Measurements from ENCODE around the gene RCOR1. TPM values are rescaled to one million over a fixed set of nuclear protein-coding genes. Genes with fewer than 3 reads are reported as not detected.

RCOR1 gene
- total and polyA plus RNA-seq, 2 of the 4 experiments (the other 2 are of a cell fraction), result 9.0 to 11.2 TPM

DNA sequence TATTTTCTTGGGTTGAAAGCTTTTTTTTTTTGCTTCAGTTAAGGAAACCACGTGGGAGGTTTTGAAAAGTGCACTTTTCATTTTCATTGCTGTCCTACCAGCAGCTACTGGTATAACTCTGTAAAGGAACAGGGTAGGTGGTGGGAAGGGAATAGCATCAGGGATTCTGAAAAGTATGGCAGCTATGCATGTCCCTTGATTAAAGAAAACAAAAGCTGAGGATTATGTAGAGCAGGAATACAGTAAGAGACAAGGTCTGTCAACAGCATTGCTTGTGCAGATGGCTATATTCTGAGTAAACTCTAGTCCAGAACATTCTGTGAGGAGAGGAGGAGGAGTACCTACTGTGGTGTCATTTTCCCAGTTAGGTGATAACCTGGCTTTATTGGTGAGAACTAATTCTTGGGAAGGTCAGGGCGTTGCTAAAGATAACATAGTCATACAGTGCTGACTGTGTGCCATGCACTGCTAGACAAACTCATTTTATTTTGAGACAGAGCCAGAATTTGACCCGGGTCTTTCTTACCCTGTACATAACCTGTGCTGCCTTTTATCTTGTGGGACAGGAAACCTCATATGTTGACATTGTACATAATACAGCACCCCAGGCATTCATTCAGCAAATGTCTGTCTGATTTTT, 104.5 kb downstream of the RCOR1 start (continued):
- TF ChIP-seq, protein P1, sequence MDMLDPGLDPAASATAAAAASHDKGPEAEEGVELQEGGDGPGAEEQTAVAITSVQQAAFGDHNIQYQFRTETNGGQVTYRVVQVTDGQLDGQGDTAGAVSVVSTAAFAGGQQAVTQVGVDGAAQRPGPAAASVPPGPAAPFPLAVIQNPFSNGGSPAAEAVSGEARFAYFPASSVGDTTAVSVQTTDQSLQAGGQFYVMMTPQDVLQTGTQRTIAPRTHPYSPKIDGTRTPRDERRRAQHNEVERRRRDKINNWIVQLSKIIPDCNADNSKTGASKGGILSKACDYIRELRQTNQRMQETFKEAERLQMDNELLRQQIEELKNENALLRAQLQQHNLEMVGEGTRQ (IDR thresholded peaks at IDR 0.05; ENCODE audit: low read depth, low read length), result no peak

DNA sequence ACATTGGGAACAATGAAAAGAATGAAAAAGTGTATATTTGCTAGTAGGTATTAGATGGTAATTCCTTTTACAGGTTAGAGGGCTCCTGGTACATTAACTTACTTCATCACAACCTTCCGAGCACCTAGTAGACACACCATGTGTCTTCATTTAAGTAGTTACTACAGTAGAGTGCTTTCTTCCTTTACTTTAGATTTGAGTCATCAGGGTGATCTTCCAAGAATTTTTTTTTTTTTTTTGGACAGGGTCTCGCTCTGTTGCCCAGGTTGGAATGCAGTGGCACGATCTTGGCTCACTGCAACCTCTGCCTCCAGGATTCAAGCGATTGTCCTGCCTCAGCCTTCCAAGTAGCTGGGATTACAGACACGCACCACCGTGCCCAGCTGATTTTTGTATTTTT, 105.1 kb downstream of the RCOR1 start:
- Histone ChIP-seq H3K4me3 (ENCODE audit: insufficient read depth, low read depth, low read length) (no peak overlapping the region), H3K18ac (ENCODE audit: low read depth, low read length) (no peak overlapping the region), H3K14ac (replicated peaks; ENCODE audit: low read depth, low read length) (no peak overlapping the region), H3K27ac (ENCODE audit: insufficient read depth, low read length) (no peak overlapping the region), H2AFZ (replicated peaks; ENCODE audit: low read length, poor library complexity) (no peak overlapping the region), H2AK5ac (ENCODE audit: low read depth, low read length) (no peak overlapping the region), H2BK120ac (ENCODE audit: low read depth, low read length) (no peak overlapping the region), H3K27me3 (ENCODE audit: control insufficient read depth, insufficient read depth, low read length) (no peaks in the 10 kb centered on the region), H2AK9ac (replicated peaks; ENCODE audit: low read depth, low read length, poor library complexity) (no peak overlapping the region), H2BK20ac (ENCODE audit: low read depth, low read length) (no peak overlapping the region), H3K4me1 (ENCODE audit: control insufficient read depth, insufficient read depth, low read length) (no peaks in the 10 kb centered on the region; the same call in 1 of the 2 replicates), H3K23ac (ENCODE audit: low read depth, low read length) (no peak overlapping the region), H2BK15ac (ENCODE audit: low read depth, low read length) (no peak overlapping the region), H3K36me3 (ENCODE audit: control insufficient read depth, insufficient read depth, low read length) (0 out of 2 replicates have a peak, but pooled peaks cover 2% of the 10 kb centered on the region), H4K8ac (ENCODE audit: low read depth in 2 of 2, low read length in 2 of 2) (no peak overlapping the region), H4K20me1 (ENCODE audit: insufficient read depth, low read length) (peaks cover 32% of the 10 kb centered on the region), H3K9ac (ENCODE audit: low read depth, low read length) (no peak overlapping the region), H4K5ac (ENCODE audit: low read depth, low read length) (no peak overlapping the region), H3K4ac (ENCODE audit: low read depth, low read length) (no peak overlapping the region), H3K79me1 (ENCODE audit: low read depth in 1 of 2, low read length in 2 of 2) (peaks cover 28 to 56% of the 10 kb centered on the region in 2 experiments), H4K91ac (ENCODE audit: insufficient read depth, low read depth, low read length) (no peak overlapping the region), H2BK5ac (ENCODE audit: low read depth, low read length, poor library complexity, severe bottlenecking) (no peak overlapping the region), H3K4me2 (ENCODE audit: low read depth, low read length) (no peak overlapping the region), H3K9me3 (ENCODE audit: control insufficient read depth, insufficient read depth, low read length) (no peaks in the 10 kb centered on the region), H3K56ac (ENCODE audit: extremely low read depth, insufficient read depth, low read length) (no peak overlapping the region), H3K9me1 (ENCODE audit: insufficient read depth, low read length) (peaks cover 2% of the 10 kb centered on the region; the same call in 1 of the 2 replicates)
- dilution Hi-C loops (cut with HindIII; ENCODE audit: low sequenced_read_pairs, unreplicated experiment), result no loop called here
- BruUV-seq (replicated peaks), result no TSS peak
- intact Hi-C loops (cut with micrococcal nuclease), result loop anchor here (10.0 kb wide), 2 partner anchors 263 to 357 kb away; partner anchors contain the start of gene CDC42BPB
- ATAC-seq (ENCODE audit: low read depth) (no peak), DNase-seq (no peak)
- no CpG with 5 or more reads among the region's 6 CpGs for WGBS, 2 experiments (ENCODE audit: extremely low coverage in 2 of 2, insufficient read length in 1 of 2)
- ChIA-PET CTCF (no interaction called here), POLR2A (ENCODE audit: unreplicated experiment) (no interaction called here)
- no peak for TF ChIP-seq CHD1 (IDR thresholded peaks at IDR 0.05; ENCODE audit: low read depth, low read length)
- TF ChIP-seq FOS (IDR thresholded peaks at IDR 0.05; ENCODE audit: low read depth, low read length), result no peak
- no peak for TF ChIP-seq RAD21 (IDR thresholded peaks at IDR 0.05; ENCODE audit: low read length)
- TF ChIP-seq POLR2A (IDR thresholded peaks at IDR 0.05; ENCODE audit: low read depth, low read length), result no peak
- TF ChIP-seq, protein P1 (IDR thresholded peaks at IDR 0.05; ENCODE audit: low read depth, low read length), result no peak
- TF ChIP-seq RFX5 (IDR thresholded peaks at IDR 0.05; ENCODE audit: low read depth, low read length), result no peak
- no peak for TF ChIP-seq NFE2L2 (IDR thresholded peaks at IDR 0.05; ENCODE audit: low read depth, low read length)
- TF ChIP-seq SMC3 (IDR thresholded peaks at IDR 0.05; ENCODE audit: low read depth, low read length), result no peak
- in situ Hi-C loops (cut with MboI; ENCODE audit: low sequenced_read_pairs), result loop anchor here (10.0 kb wide), 1 partner anchor 217 kb away; no protein-coding TSS in a partner anchor
